ENCODE measurements around the gene SULT1C4.
"Not testable (repeated sequence)": the region's sequence is repeated elsewhere in the genome, so short reads cannot be mapped to it uniquely, and the experiment has no call there.

SULT1C4 gene

GRCh38 chr2:108413711-108414095 lies 35.9 kb downstream of the SULT1C4 start:
- DNase-seq (ENCODE audit: low read depth) = peak; percentile 15

- peak; percentile 44 for DNase-seq (ENCODE audit: low read depth)
These were observed 36.6 kb downstream of the SULT1C4 start for GRCh38 chr2:108414256-108414876.

GRCh38 chr2:108414945-108415344 lies 37.2 kb downstream of the SULT1C4 start:
- DNase-seq (ENCODE audit: low read depth) = no peak

- DNase-seq (ENCODE audit: low read depth) = peak; percentile 16
These were observed 39.5 kb downstream of the SULT1C4 start for GRCh38 chr2:108417254-108417653.

GRCh38 chr2:108418416-108418815 lies 40.7 kb downstream of the SULT1C4 start:
- no peak for DNase-seq (ENCODE audit: low read depth)

- no peak for DNase-seq (ENCODE audit: low read depth)
These were observed 45.3 kb downstream of the SULT1C4 start for GRCh38 chr2:108423067-108423466.

- no peak for DNase-seq (ENCODE audit: low read depth)
These were observed 45.9 kb downstream of the SULT1C4 start for GRCh38 chr2:108423502-108424251.

- DNase-seq (ENCODE audit: low read depth) = no peak
These were observed 50.7 kb downstream of the SULT1C4 start for GRCh38 chr2:108428286-108429009.

- DNase-seq (ENCODE audit: low read depth) = not testable (repeated sequence)
These were observed 57.8 kb downstream of the SULT1C4 start for GRCh38 chr2:108435578-108435977.

GRCh38 chr2:108436976-108437375 lies 59.2 kb downstream of the SULT1C4 start:
- DNase-seq (ENCODE audit: low read depth) = no peak

Data from ELR (cell line).